Vagina (tissue), 2 donors: ENCODE data around the gene UROC1. TPM values are rescaled to one million over a fixed set of nuclear protein-coding genes. Genes with fewer than 3 reads are reported as not detected.

Source experiments
- DNase-seq, 2 donors: peaks; one replicate each; pipeline ENCODE4 v3.0.0-alpha.2; 2017; ENCODE audit errors: extremely low spot score in 2 of 2
- H3K27ac ChIP-seq: fragments of 200-600 bp; sonication (generic); one replicate; pipeline ENCODE4 v1.5.1; 2019
- H3K27me3 ChIP-seq: fragments of 200-600 bp; sonication (generic); one replicate; pipeline ENCODE4 v1.5.1; 2019
- H3K36me3 ChIP-seq, 2 donors: fragments of 200-600 bp; sonication (generic); one replicate each; pipeline ENCODE4 v1.5.1; 2017 to 2019
- H3K4me1 ChIP-seq: fragments of 200-600 bp; sonication (generic); one replicate; pipeline ENCODE4 v1.5.1; 2019
- H3K4me3 ChIP-seq, 2 donors: fragments of 200-600 bp; sonication (generic); 1 replicate in 1 of 2; 2 replicates in 1 of 2; pipeline ENCODE4 v1.5.1; 2016 to 2019
- H3K9me3 ChIP-seq: fragments of 200-600 bp; sonication (generic); one replicate; pipeline ENCODE4 v1.5.1; 2019
- CTCF ChIP-seq, 3 experiments: fragments of 450-650 bp in 2 of 3; fragments of 200-600 bp in 1 of 3; sonication (generic) in 1 of 3; IDR thresholded peaks; one replicate each; pipeline ENCODE4 v1.5.1; 2017 to 2019; ENCODE audit warnings: antibody characterized with exemption in 3 of 3, mild to moderate bottlenecking in 2 of 3, moderate library complexity in 2 of 3
- POLR2A ChIP-seq, 2 donors: fragments of 450-650 bp; IDR thresholded peaks; one replicate each; pipeline ENCODE4 v1.6.1; 2017; ENCODE audit warnings: antibody characterized with exemption in 2 of 2, mild to moderate bottlenecking in 2 of 2, moderate library complexity in 2 of 2
- POLR2AphosphoS5 ChIP-seq, 2 donors: sonication (generic); formaldehyde crosslinking; IDR thresholded peaks; one replicate each; pipeline ENCODE4 v1.9.0; 2017; ENCODE audit warnings: antibody characterized with exemption in 2 of 2, mild to moderate bottlenecking in 2 of 2, low read depth in 1 of 2; ENCODE audit not compliant: insufficient read depth in 1 of 2
- intact Hi-C: fragments of 100-400 bp; cut with DNase I; formaldehyde crosslinking; loops from one replicate; pipeline ENCODE4 v1.15.1; 2023
- total RNA-seq: library from RNA; depleted of rRNA; stranded (reverse); fragments of >200 nt; gene quantifications from one replicate; pipeline ENCODE4 v1.2.3, GENCODE V29; 2016

Gene UROC1
- total RNA-seq, 1 donor from 2014 or later = not detected

GRCh38 chr3:126472277-126473006 is 45.1 kb downstream of the UROC1 start:
- Histone ChIP-seq H3K9me3 (no peaks in the 10 kb centered on the region), H3K27ac (peak overlapping the region; percentile 29), H3K4me1 (peaks cover 51% of the 10 kb centered on the region), H3K27me3 (no peaks in the 10 kb centered on the region), H3K4me3 (peak overlapping the region; percentile 9 to 88), H3K36me3 (peaks cover 5 to 39% of the 10 kb centered on the region in 2 donors)
- DNase-seq = peak in 1 of 2 donors; percentile 91
- TF ChIP-seq POLR2A (IDR thresholded peaks at IDR 0.05) = no peak
- peak in 1 of 2 donors; percentile 93 for TF ChIP-seq POLR2AphosphoS5 (IDR thresholded peaks at IDR 0.05; ENCODE audit: insufficient read depth in 1 of 2, low read depth in 1 of 2)
- intact Hi-C loops = loop anchor here (10.0 kb wide), 1 partner anchor 118 kb away; the partner anchor contains the start of gene KLF15

- peaks cover 5 to 66% of the 10 kb centered on the region in 2 donors for H3K36me3 ChIP-seq
- intact Hi-C loops = no loop called here
- no peaks in the 10 kb centered on the region for H3K9me3 ChIP-seq
- no peak overlapping the region for H3K27ac ChIP-seq
- TF ChIP-seq CTCF (IDR thresholded peaks at IDR 0.05) (no peak), POLR2AphosphoS5 (IDR thresholded peaks at IDR 0.05; ENCODE audit: insufficient read depth in 1 of 2, low read depth in 1 of 2) (no peak), POLR2A (IDR thresholded peaks at IDR 0.05) (no peak)
- H3K4me3 ChIP-seq = no peak overlapping the region
- H3K4me1 ChIP-seq = peaks cover 45% of the 10 kb centered on the region
- H3K27me3 ChIP-seq = no peaks in the 10 kb centered on the region
- DNase-seq = no peak
These were observed 48.1 kb downstream of the UROC1 start for GRCh38 chr3:126469479-126469878.

- H3K27me3 ChIP-seq = no peaks in the 10 kb centered on the region
- no peak overlapping the region for H3K4me3 ChIP-seq
- H3K9me3 ChIP-seq = no peaks in the 10 kb centered on the region
- H3K4me1 ChIP-seq = peaks cover 32% of the 10 kb centered on the region
- no peak for DNase-seq
- TF ChIP-seq POLR2AphosphoS5 (IDR thresholded peaks at IDR 0.05; ENCODE audit: insufficient read depth in 1 of 2, low read depth in 1 of 2) (no peak), POLR2A (IDR thresholded peaks at IDR 0.05) (no peak), CTCF (IDR thresholded peaks at IDR 0.05) (no peak)
- H3K27ac ChIP-seq = no peak overlapping the region
- peaks cover 5 to 78% of the 10 kb centered on the region in 2 donors for H3K36me3 ChIP-seq
- intact Hi-C loops = no loop called here
These were observed 49.3 kb downstream of the UROC1 start for GRCh38 chr3:126468028-126468891.

- H3K4me3 ChIP-seq = no peak overlapping the region
- H3K36me3 ChIP-seq = peaks cover 5 to 85% of the 10 kb centered on the region in 2 donors
- H3K4me1 ChIP-seq = peaks cover 26% of the 10 kb centered on the region
- intact Hi-C loops = no loop called here
- DNase-seq = no peak
- TF ChIP-seq CTCF (IDR thresholded peaks at IDR 0.05) (no peak), POLR2A (IDR thresholded peaks at IDR 0.05) (no peak), POLR2AphosphoS5 (IDR thresholded peaks at IDR 0.05; ENCODE audit: insufficient read depth in 1 of 2, low read depth in 1 of 2) (no peak)
- no peak overlapping the region for H3K27ac ChIP-seq
- no peaks in the 10 kb centered on the region for H3K9me3 ChIP-seq
- no peaks in the 10 kb centered on the region for H3K27me3 ChIP-seq
These were observed 50.0 kb downstream of the UROC1 start for GRCh38 chr3:126467611-126467955.

- no peaks in the 10 kb centered on the region for H3K27me3 ChIP-seq
- H3K4me1 ChIP-seq = peaks cover 20% of the 10 kb centered on the region
- TF ChIP-seq POLR2A (IDR thresholded peaks at IDR 0.05) (no peak), POLR2AphosphoS5 (IDR thresholded peaks at IDR 0.05; ENCODE audit: insufficient read depth in 1 of 2, low read depth in 1 of 2) (no peak), CTCF (IDR thresholded peaks at IDR 0.05) (no peak)
- no peak overlapping the region for H3K4me3 ChIP-seq
- no peak for DNase-seq
- intact Hi-C loops = no loop called here
- H3K9me3 ChIP-seq = no peaks in the 10 kb centered on the region
- H3K36me3 ChIP-seq = peaks cover 5 to 90% of the 10 kb centered on the region in 2 donors
- no peak overlapping the region for H3K27ac ChIP-seq
These were observed 50.5 kb downstream of the UROC1 start for GRCh38 chr3:126466886-126467610.
